ENCODE measurements around the gene PHIP. TPM values are rescaled to one million over a fixed set of nuclear protein-coding genes. Genes with fewer than 3 reads are reported as not detected.
A peak's percentile ranks its signal among the peaks of the same experiment; 100 is the strongest.

Gene PHIP
- total RNA-seq, 1 donor from 2014 or later, result 32.0 TPM

DNA sequence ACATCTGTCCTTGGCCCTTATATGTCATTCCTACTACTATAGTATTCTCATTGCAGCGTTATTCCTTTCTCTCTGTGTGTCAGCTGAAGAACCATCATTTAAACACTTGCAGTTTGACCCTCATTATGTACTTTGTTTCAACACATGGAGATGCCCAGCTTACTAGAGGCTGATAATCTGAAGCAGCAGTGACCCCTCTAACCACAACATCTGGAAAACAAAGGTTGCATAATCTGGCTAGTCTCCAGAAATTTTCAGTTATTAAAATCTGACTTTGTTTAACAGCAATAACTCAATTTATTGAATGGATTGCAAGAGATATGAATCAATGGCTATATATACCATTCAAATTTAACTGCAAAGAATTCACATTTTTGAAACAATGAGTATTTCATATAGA lies 6.6 kb upstream of the PHIP start:
- intact Hi-C loops (cut with DNase I), result no loop called here
- Histone ChIP-seq H3K4me3 (no peak overlapping the region), H3K27me3 (no peaks in the 10 kb centered on the region), H3K36me3 (no peaks in the 10 kb centered on the region), H3K27ac (no peak overlapping the region), H3K4me1 (peaks cover 3% of the 10 kb centered on the region), H3K9me3 (no peaks in the 10 kb centered on the region)
- TF ChIP-seq, protein P1, sequence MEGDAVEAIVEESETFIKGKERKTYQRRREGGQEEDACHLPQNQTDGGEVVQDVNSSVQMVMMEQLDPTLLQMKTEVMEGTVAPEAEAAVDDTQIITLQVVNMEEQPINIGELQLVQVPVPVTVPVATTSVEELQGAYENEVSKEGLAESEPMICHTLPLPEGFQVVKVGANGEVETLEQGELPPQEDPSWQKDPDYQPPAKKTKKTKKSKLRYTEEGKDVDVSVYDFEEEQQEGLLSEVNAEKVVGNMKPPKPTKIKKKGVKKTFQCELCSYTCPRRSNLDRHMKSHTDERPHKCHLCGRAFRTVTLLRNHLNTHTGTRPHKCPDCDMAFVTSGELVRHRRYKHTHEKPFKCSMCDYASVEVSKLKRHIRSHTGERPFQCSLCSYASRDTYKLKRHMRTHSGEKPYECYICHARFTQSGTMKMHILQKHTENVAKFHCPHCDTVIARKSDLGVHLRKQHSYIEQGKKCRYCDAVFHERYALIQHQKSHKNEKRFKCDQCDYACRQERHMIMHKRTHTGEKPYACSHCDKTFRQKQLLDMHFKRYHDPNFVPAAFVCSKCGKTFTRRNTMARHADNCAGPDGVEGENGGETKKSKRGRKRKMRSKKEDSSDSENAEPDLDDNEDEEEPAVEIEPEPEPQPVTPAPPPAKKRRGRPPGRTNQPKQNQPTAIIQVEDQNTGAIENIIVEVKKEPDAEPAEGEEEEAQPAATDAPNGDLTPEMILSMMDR (IDR thresholded peaks at IDR 0.05), result no peak
- DNase-seq (no peak), ATAC-seq (no peak)

DNA sequence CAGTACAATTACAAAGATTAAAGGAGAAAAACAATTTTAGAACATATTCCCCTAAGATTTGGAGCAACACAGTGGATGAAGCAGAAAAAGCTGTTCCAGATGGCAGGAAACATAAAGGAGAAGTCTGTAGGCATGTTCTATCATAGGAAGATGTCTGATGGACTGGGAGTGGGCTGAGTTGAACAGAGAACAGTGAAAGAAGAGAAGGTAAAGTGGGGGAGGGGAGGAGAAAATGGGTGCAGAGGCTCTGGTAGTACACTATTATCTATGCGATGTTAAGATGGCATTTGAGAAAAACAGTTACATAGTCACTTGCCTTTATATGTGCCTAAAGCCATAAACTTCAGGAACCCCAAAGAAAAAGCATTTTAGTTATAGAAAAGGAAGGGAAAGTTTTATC lies 4.2 kb upstream of the PHIP start:
- H3K27me3 ChIP-seq, result no peaks in the 10 kb centered on the region
- ATAC-seq (no peak), DNase-seq (no peak)
- H3K4me1 ChIP-seq, result peaks cover 10% of the 10 kb centered on the region
- TF ChIP-seq, protein P1 (IDR thresholded peaks at IDR 0.05), result no peak
- intact Hi-C loops (cut with DNase I), result no loop called here
- H3K27ac ChIP-seq, result no peak overlapping the region
- no peak overlapping the region for H3K4me3 ChIP-seq
- H3K9me3 ChIP-seq, result no peaks in the 10 kb centered on the region
- H3K36me3 ChIP-seq, result no peaks in the 10 kb centered on the region

DNA sequence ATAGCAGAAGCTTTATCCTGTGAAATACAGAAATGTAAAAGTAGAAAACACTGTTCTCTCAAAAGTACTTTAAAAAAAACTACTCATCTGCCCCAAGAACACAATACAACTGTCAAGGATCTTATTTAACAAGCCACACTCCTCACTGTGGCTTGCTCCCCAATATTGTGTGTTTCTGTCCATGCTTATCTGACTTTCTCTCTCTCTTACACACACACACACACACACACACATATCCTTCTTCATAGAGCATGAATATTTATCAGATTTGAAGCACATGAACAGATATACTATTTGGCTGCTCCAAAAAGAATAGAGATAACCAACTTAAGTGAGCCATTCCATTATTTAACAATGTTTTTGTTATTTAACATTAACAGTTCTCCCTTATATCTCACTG lies 3.6 kb upstream of the PHIP start:
- H3K36me3 ChIP-seq, result no peaks in the 10 kb centered on the region
- no peaks in the 10 kb centered on the region for H3K27me3 ChIP-seq
- H3K9me3 ChIP-seq, result no peaks in the 10 kb centered on the region
- peaks cover 10% of the 10 kb centered on the region for H3K4me1 ChIP-seq
- no peak for ATAC-seq
- no peak for DNase-seq
- intact Hi-C loops (cut with DNase I), result no loop called here
- H3K4me3 ChIP-seq, result no peak overlapping the region
- TF ChIP-seq, protein P1 (IDR thresholded peaks at IDR 0.05), result no peak
- no peak overlapping the region for H3K27ac ChIP-seq

DNA sequence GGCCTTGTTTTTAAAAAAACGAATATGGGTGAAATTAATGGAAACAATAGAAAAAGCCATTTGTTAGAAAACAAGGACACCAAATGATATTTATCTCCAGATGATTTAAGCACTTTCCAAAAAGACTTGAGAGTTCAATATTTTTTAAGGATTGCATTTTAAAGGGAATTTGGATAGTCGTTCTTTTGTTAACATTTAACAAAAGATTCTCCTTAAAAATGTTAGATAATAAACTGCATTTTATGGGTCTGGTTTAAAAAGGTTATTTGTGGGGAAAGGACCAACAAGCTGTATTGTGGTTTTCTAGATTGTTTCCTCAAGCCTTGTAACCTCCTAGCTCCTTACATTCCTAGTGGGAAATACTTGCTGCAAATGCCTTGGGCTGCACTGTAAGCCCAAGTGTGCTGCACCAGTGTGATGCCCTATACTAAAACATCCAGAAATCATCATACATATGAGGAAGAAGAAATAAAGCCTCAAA lies 1.5 kb upstream of the PHIP start:
- no peaks in the 10 kb centered on the region for H3K36me3 ChIP-seq
- peaks cover 29% of the 10 kb centered on the region for H3K4me1 ChIP-seq
- intact Hi-C loops (cut with DNase I), result no loop called here
- TF ChIP-seq, protein P1 (IDR thresholded peaks at IDR 0.05), result no peak
- peak overlapping the region; percentile 90 for H3K4me3 ChIP-seq
- ATAC-seq (no peak), DNase-seq (no peak)
- H3K27ac ChIP-seq, result peak overlapping the region; percentile 98
- H3K9me3 ChIP-seq, result no peaks in the 10 kb centered on the region
- H3K27me3 ChIP-seq, result no peaks in the 10 kb centered on the region

DNA sequence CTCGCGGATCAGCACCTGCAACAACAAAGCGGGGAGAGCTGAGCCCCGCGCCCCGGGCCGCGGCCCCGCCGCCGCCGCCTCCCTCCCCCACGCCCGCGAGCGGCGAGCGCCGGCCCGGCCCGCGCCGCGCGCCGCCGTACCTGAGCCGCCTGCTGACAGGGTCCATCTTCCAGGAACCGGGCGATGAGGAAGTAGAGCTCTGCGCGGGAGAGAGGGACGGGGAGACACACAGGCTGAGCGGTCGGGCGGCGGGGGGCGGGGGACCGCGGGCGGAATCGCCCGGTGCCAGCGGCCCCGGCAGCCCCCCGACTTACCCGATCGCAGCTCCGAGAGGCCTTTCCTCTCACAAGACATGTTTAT lies 359 bp downstream of the PHIP start:
- no peak for DNase-seq
- Histone ChIP-seq H3K4me1 (peaks cover 39% of the 10 kb centered on the region), H3K4me3 (peak overlapping the region; percentile 90), H3K27me3 (no peaks in the 10 kb centered on the region), H3K9me3 (no peaks in the 10 kb centered on the region), H3K36me3 (no peaks in the 10 kb centered on the region), H3K27ac (peak overlapping the region; percentile 98)
- ATAC-seq, result peak; percentile 54
- intact Hi-C loops (cut with DNase I), result no loop called here
- TF ChIP-seq, protein P1 (IDR thresholded peaks at IDR 0.05), result no peak
